HG03439 (cell line): ENCODE data around the gene KRTAP12-1.
"Not testable (repeated sequence)": the region's sequence is repeated elsewhere in the genome, so short reads cannot be mapped to it uniquely, and the experiment has no call there.

Experiments
- ATAC-seq: cut with Tn5 transposase; IDR thresholded peaks from one replicate; pipeline ENCODE4 v1.9.1; 2021; ENCODE audit warnings: mild to moderate bottlenecking, moderate library complexity; ENCODE audit not compliant: unreplicated experiment

The KRTAP12-1 gene

DNA sequence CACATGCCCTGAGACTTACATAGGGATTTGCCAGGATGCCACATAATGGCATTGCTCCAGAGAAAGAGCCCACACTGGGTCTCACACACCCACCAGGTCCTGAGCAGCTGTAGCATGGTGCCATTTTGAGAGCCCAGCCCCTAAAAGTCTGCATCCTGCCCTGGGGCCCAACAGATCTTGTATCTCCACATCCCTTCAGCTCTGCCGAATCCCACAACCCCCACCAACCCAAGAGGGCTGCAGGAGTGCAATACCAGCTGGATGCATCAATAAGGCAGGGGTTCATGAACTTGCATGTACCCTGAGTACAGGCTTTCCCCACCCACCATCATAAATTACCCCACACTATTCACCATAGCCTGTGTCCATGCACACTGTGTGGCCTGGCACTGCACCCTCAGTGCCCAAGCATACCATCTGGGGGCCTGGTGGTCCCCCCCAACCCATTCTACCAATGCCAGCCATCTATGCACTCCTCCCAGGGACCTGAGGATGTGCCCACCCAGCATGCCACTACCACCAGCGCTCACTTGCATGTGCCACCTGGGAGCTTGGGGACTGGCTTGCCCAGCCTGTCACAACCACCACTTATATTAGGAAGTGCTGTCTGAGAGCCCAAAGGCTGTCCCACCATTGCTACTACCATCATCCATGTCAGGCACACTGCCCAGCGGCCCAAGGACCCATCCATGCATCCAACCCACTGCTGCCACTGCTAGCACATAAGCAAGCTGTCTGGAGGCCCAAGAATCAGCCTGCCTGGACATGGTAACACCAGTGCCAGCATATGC lies 11.1 kb downstream of the KRTAP12-1 start:
- ATAC-seq: no peak

DNA sequence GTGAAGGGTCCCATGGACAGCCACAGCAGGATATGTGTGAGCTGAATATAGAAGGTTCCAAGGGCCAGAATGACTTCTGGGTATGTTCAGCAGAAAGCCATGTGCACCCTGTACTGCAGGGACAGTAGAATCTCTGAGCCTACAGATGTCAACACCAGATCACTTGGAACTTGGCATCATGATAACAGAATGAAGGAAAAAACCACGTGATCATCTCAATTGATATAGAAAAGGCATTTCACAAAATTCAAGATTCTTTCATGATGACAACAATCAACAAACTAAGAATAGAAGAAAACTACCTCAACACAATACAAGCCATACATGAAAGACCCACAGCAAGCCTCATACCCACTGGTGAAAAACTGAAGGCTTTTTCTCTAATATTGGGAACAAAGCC lies 14.4 kb downstream of the KRTAP12-1 start:
- no peak for ATAC-seq

DNA sequence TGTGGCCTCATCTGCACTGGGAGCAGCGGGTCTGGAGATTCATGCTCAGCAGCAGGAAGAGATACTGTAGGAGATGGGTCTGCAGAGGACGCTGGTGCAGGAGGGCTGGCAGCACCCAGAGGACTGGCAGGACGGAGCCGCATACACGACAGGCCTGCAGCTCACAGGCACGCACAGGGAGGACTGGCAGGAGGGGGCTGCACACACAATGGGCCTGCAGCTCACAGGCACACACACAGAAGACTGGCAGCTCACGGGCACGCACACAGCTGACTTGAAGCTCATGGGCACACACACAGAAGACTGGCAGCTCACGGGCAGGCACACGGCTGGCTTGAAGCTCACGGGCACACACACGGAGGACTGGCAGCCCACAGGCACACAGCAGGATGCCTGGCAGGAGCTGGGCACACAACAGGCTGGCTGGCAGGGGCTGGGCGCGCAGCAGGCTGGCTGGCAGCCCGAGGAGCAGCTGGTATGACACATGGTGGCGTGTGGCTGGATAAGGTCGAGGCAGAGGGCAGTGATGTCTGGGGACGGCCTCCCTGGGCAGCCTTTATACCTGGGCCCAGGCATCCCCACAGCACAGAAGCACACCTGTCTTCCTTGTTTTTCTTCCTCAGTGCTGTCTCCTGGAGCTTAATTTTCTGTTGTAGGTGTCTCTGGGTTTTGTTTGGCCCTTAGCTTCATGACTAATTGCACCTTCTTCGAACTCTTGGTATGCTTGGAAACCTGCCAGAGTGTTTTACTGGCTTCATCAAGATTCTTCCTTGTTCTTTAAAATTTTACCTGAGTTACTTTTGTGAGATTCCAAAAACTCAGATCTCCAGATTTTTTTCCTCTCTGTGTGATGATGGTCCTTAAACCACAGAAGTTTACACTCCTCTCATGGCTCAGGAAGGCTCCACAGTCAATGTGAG lies 15.3 kb downstream of the KRTAP12-1 start, which contains the start of gene KRTAP12-2:
Gene KRTAP12-2 (minus strand): TSS at position 527 of the 920 bp plus-strand sequence. CDS start 41 bp downstream, at position 486.
- no peak for ATAC-seq

DNA sequence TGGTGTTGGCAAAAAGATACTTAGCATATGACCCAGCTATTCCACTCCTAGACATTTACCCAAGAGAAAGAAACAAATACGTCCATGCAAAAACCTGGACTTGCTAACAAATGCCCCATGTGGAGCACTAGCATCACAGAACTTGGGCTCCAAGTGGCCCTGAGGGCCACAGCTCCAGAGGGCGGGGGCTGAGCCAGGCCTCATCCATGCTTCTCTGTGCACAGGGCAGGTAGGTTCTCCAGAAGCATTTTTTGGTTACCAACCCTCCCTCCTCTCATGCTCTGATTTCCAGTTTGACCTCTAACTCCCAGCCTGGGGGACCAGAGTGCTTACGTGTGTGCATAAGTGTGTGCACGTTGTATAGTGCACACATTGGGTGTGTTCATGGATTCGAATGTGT lies 17.3 kb downstream of the KRTAP12-1 start:
- ATAC-seq: no peak

DNA sequence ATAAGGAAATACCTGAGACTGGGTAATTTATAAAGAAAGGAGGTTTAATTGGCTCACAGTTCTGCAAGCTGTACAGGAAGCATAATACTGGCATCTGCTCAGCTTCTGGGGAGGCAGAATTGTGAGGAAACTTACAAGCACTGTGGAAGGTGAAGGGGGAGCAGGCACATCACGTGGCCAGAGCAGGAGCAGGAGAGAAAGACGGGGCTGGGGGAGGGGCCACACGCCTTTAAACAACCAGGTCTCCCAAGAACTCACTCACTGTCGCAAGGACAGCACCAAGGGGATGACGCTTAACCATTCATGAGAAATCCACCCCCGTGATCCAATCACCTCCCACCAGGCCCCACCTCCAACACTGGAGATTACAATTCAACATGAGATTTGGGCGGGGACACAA lies 20.4 kb downstream of the KRTAP12-1 start:
- not testable (repeated sequence) for ATAC-seq

DNA sequence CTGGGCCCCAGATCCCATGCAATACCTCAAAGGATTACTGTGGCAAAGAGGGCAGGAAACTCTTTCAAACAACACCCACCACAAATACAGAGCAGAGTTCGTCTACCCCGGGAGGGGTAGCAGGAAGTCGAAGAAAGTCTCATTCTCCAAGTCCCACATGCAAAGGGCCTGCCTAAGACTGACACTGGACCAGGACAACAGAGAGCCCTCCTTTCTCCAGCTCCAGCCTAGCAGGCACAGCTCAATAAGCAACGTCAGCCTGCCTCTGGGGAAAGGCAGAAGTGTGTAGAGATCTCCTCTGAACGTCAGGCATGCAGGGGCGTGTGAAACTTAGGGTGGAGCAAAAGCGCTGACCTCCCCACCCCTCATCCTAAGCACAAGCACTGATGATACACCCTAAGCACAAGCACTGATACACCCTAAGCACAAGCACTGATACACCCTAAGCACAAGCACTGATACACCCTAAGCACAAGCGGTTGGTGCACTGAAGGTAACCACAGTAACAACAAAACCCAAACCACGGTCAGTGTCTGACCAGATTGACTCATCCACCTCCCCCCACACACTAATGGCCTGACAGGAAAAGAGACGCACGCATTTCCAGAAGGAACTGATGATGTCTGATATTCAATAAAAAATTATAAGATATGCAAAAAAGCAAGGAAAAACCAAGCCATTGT lies 22.9 kb downstream of the KRTAP12-1 start:
- no peak for ATAC-seq

DNA sequence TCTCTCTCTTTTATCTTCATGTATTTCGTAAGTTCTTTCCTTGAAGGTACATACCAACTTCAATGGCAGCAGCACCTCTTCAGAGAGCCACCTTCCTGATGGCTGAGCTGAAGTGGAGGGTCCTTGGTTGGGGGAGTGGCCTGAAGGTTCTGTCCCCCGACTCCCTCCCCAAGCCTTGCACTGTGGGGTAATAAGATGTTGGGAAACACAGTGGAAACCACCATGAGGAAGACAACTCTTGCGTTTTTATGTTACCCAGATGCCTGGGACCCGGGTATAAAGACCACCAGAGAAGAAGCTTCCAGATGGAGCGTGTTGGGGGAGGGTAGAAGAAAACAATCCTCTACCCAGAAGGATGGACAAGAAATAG lies 23.4 kb downstream of the KRTAP12-1 start:
- no peak for ATAC-seq

DNA sequence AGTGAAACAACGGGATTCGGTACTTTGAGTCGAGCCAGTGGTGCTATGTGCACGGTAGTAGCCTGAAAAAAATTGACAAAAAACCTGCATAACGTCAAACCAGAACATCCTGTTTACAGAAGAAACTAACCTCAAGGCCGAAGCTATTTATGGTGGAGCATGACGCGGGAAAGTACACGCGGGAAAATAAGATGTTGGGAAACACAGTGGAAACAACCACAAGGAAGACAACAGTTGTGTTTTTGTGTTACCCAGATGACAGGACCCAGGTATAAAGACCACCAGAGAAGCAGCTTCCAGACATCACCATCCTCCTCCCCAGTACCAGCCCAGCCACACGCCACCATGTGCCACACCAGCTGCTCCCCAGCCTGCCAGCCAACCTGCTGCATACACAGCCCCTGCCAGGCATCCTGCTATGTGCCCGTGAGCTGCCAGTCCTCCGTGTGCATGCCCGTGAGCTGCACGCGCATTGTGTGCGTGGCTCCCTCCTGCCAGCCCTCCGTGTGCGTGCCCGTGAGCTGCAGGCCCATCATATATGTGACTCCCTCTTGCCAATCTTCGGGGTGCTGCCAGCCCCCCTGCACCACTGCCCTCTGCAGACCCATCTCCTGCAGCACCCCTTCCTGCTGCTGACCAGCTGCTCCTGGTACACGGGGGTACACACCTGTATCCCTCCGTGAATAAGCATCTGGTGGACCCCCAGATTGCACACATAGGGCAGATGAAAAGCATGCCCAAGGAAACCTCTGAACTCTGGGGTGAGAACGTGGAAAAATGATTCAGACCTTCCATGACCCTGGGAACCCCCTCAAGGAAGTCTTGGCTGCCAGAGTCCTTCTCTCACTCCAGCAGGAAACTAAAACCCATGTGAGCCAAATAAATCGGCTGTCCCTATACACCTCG lies 24.1 kb downstream of the KRTAP12-1 start, which contains the start of gene KRTAP12-3:
Gene KRTAP12-3 (plus strand): TSS at position 298 of the 906 bp plus-strand sequence. CDS start 48 bp downstream, at position 346.
- ATAC-seq: no peak

DNA sequence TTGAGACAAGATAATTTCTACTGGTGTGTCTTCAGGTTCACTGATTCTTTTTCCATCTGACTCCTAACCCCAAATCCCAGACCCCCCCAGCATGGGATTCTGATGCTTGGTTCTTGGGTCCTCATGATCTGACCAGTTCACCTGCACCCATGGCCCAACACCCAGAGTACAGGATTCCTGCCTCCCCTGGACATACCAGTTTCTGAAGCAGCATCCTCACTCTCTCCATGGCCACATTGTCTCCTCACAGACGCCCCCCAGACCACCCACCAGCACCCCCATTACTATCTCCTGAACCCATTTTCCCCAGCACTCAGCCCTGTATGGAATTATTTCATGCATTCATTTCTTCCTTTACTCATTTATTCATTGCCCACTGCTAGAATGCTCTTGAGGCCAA lies 25.1 kb downstream of the KRTAP12-1 start:
- no peak for ATAC-seq

DNA sequence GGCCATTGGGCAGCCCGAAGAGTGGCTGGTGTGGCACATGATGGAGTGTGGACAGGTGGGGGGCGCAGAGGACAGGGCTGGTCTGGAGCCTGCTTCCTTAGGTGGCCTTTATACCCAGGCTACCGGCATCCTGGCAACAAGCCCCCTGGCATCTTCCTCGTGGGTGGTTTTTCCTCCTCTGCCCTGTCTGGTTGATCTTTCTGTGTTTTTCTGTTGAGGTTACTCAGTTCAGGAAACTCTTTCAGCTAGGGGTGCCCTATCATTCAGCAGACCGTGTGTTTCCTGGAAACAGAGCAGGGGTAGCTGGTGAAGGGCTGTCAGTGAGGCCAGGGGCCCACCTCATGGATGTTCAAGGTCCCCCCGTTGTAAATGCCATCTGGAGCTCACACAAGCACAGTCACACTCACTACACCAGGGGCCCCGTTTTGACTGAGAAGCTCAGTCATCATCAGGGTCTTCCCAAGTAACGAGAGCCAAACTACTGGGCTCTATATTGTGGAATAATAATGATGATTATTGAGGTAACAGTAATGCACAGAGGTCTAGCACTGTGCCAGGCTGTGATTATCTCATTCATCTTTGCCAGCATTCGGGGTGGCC lies 27.3 kb downstream of the KRTAP12-1 start, which contains the start of gene KRTAP12-4:
Gene KRTAP12-4 (minus strand): TSS at position 84 of the 600 bp plus-strand sequence. CDS start 45 bp downstream, at position 39.
- ATAC-seq: no peak

DNA sequence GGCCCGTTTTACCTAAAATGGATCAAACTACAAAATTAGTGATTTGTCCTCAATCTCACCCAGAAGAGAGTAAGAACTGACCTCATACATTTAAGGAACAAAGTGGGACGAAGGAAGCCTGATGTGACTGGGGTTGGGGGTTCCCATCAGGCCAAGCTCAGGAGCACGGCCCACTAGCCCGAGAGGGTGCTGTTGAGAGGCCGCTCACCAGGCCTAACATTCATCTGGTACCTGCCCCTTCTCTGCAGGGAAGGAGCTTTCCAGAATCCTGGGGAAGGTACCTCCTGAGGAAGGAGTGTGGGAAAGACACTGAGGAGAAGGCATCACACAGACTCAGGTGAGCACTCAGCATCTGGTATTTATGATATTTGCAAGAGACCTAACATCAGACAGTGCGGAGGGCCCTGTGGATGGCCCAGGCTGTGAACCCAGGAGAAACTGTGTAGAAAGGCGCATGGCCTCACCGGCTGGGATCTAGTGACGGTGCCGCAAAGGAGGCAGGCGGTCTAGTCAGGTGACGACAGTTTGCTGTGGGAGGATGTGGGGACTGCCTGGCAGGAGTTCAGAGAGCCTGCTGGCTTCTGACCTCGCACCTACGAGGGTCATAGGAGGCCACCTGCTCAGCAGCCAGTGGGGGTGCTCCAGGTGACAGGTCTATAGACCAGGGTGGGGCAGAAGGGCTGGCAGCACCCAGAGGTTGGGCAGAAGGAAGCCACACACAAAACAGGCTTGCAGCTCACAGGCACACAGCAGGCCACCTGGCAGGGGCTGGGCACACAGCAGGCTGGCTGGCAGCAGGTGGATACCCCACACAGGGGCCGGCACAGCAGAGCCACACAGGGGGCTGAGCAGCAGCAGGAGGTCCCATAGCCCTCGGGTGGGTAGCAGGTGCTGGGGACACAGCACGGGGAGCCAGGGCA lies 28.0 kb downstream of the KRTAP12-1 start:
- ATAC-seq: no peak

DNA sequence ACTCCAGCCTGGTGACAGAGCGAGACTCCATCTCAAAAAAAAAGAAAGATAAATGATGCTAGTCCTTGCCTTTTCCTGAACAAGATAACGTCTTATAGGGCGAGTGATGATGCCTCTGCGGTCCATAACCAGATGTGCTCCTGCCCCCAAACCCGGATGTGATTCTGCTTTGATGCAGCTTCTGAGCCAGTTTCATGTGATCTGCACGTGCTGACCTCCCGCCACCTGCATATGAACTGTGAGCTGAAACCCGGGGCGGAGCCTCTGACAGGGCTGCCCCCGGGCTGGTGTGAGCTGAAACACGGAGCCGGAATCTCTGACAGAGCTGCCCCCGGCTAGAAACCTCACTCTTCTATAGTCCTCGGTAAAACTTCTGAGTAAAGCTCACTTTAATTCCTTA lies 28.8 kb downstream of the KRTAP12-1 start:
- no peak for ATAC-seq

DNA sequence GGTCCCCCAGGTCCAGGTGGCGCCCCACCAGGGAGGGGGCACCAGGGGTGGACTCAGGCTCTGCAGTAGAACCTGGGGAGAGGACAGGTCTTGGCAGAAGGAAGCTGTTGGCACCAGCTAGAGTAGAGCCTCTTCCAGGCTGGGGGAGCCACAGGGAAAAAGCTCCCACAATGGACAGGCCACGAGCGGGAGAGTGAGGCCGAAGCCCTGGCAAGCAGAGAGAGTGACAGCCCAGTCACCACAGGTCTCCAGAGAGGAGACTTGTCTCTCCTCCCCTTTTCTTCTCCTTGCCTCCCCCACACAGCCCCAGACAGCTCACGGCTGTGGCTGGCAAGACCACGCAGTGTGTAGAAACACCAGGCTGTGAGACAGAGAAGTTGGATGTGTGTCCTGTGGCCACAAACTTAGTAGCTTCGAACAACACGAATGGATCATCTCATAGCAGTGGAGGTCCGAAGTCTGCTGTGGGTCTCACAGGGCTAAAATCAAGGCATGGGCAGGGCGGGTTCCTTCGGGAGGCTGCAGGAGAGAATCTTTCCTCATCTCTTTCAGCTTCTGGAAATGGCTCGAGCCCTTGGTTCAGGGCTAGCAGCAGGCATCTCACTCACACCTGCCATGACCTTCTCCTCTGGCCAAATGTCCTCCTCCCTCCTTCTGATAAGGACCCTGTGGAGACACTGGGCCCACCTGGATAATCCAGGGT lies 30.8 kb downstream of the KRTAP12-1 start:
- no peak for ATAC-seq

DNA sequence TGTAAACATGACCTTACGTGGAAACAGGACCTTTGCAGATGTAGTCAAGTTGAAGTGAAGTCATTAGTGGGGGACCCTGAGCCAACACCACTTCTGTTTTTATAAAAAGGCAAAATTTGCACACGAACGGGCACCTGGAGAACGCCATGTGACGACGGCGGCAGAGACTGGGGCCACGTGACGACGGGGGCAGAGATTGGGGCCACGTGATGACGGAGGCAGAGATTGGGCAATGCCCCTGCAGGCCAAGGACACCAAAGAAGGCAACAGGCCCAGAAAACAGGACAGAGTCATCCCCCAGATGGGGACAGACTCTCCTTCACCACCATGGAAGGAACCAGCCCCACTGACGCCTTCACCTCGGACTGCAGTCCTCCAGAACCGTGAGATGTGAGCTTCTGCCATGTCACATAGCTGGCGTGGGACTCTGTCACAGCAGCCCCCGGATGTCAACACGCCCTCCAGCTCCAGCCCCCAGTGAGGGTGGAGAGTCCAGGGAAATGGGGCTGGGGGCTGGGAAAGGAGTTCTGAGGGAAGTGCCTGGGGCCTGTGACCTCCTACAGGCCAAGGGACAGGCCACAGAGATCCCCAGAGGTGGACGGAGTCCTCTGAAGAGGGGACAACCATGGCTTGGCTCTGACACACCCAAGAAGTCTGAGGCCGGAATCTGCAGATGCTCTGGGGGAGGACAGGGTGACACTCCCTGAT lies 31.5 kb downstream of the KRTAP12-1 start:
- ATAC-seq: no peak

DNA sequence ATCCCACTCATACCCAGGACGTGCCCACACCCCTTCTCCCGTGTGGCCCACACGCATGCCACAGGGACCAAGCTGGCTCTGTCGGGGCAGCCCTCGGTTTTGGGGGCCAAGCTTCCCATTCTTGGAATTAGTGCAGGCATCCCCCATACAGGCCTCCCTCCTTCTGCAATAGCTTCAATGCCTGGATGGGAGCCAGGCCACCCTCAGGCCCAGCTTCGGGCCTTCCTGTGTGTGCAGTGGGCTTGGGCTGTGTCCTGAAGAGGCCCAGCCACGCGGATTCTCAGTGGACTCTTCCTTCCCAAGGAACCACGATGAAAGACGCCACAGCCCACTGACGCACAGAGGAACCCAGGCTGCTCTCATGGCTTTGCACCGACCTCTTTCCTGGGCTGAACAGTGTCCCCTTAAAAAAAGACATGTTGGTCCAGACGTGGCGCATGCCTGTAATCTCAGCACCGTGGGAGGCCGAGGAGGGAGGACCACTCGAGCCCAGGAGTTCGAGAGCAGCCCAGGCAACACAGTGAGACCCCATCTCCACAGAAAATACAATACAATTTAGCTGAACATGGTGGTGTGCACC lies 32.4 kb downstream of the KRTAP12-1 start:
- ATAC-seq: no peak

DNA sequence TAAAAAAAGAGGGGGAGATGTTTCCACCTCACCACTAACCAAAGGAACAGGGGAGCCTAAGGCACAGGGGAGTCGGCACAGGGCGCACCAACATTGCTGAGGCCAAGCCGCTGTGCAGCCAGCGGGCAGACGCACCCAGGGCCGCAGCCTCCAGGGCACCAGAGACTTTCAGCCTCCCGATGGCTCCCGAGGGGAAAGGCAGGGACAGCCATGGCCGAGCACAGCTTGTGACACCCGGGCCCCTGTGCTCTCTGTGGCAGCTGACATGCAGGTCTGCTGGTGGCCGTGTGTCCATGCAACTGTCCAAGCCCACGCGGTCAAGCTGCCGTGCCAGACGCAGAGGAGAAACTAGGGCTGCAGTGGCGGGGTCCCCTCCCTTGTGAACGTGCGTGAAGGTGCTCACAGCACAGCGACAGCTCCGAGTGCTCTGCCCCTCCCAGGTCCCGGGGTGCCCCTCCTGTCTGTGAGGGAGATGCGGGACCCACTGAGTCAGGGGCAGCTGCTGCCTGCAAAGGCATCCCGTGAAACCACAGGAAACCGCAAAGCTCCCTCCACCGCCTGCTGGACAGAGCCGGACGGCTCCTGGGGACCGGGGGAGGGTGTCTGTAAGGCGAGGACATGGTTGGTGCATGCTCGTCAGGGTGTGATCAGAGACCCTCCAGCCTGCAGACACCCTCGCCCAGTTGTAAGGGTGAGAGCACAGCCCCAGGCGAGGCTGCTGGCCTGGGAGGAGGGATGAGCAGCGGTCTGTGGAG lies 33.2 kb downstream of the KRTAP12-1 start:
- ATAC-seq: no peak
